ENCODE measurements around the gene NOTCH4.

Gene NOTCH4

DNA sequence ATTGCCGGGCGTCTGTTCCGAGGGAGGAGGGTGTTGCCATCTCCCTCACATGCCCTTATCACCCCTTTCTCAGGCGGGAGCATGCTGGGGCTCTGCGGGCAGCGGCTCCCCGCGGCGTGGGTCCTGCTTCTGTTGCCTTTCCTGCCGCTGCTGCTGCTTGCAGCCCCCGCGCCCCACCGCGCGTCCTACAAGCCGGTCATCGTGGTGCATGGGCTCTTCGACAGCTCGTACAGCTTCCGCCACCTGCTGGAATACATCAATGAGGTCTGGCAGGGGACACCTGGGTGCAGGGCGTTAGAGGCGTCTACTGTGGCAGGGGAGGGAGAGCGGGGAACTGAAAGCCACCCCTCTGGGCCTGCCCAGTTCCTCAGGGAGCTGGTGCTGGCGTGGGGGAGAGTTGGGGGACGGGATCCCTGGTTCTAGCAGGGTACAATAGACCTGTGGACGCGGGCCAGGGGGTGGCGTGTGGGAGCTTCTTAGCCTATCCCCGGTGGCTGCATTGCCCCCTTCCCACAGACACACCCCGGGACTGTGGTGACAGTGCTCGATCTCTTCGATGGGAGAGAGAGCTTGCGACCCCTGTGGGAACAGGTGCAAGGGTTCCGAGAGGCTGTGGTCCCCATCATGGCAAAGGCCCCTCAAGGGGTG lies 69.2 kb downstream of the NOTCH4 start:
- peak; percentile 59; the same call in 1 of the 2 replicates for TF ChIP-seq CTCF (IDR thresholded peaks at IDR 0.05; ENCODE audit: borderline replicate concordance, insufficient read depth, low read depth, low read length)
- peak overlapping the region; percentile 51 for H3K4me3 ChIP-seq (ENCODE audit: low read depth, low read length)

DNA sequence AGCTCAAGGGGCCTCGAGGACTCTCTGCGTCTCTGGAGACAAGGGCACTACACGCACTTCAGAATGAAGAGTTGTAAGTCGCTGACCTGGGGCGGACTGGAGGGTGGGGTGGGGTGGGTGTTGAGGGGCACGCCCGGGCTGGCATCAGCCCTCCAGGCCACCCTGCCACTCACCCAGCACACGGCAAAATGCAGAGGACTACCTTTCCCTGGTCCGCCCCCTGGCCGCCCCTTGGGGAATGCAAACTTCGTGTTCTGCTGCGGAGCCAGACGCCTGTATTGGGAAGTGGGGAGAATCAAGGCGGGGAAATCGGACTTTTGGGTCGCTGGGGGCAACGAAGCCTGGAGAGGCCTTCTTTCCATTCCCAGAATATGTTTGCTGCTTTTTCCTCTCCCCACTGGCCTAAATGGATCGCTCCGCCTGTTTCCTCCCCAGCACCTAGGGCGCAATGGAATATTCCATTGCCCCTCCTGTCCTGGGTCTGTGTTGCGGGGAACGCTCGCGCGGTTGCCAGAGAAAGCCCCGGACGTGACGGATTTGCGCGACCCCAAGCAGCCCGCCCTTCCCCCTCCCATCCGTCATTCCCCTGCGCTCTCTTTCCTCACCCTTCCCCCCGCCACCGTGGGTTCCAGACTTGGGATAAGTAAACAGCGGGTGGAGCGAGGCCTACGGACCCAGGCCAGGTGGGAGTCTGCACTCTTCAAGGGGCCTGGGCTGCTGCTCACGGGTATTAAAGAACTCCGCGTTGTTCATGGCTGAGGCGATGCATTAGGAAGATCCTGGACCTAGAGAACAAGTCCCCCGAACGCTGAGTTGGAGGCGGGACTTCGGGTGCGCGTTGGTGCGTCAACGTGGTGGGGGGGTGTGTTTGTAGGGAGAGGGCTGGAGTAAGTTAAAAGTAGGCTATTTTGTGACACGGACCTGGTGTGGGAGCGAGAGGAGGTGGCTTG lies 70.0 kb downstream of the NOTCH4 start, which contains the start of gene PPT2:
TSS of gene PPT2 (plus strand) at position 578 of the 950 bp plus-strand sequence. CDS start 454 bp downstream, outside the sequence.
- H3K4me3 ChIP-seq (ENCODE audit: low read depth, low read length): peak within 1 kb of the TSS; percentile 51
- no peak for TF ChIP-seq CTCF (IDR thresholded peaks at IDR 0.05; ENCODE audit: borderline replicate concordance, insufficient read depth, low read depth, low read length)

DNA sequence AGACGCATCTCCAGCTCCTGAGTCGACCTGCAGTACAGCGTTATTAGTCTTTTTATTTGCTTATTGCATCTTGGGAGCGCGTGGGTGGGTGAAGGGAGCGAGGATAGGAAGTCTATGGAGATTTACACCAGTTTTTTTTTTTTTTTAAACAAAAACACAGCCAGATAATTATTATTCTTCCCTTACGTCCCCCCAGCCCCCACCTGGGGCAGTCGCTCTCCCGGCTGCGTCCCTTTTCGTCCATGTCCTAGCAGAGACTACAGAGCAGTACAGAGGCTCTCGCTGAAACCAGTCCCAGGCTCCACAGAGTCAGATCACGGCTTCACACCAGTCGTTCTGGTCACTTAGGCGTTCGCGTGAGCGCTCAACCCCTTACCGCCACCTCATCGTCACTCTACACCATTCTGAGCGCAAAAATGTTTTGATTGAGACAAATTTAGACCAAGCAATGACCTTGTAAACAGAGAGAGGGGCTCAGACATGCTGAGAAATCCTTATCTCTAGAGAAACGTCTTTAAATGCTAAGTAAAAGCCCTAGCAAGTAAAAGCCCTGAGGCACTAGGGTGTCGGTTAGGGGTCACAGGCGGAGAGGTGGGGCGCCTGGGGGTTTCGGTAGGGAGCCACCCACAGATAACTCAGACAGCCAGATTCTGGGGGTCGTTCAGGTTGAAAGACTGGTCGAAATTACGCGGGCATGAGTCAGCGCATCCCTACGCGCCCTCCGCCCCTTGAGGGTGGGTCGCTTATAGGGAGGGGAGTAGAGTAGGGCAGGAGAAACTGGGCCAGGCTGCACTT lies 70.9 kb downstream of the NOTCH4 start:
- no peak for TF ChIP-seq CTCF (IDR thresholded peaks at IDR 0.05; ENCODE audit: borderline replicate concordance, insufficient read depth, low read depth, low read length)
- no peak overlapping the region for H3K4me3 ChIP-seq (ENCODE audit: low read depth, low read length)

GRCh38 chr6:32151863-32152768 lies 71.8 kb downstream of the NOTCH4 start, which contains the start of gene PRRT1:
PRRT1 (minus strand) TSS chr6:32151939; CDS start chr6:32151827, 112 bp downstream.
- no peak for TF ChIP-seq CTCF (IDR thresholded peaks at IDR 0.05; ENCODE audit: borderline replicate concordance, insufficient read depth, low read depth, low read length)
- H3K4me3 ChIP-seq (ENCODE audit: low read depth, low read length): no peak within 1 kb of the TSS

GRCh38 chr6:32151181-32151862 lies 72.5 kb downstream of the NOTCH4 start:
- H3K4me3 ChIP-seq (ENCODE audit: low read depth, low read length): no peak overlapping the region
- no peak for TF ChIP-seq CTCF (IDR thresholded peaks at IDR 0.05; ENCODE audit: borderline replicate concordance, insufficient read depth, low read depth, low read length)

All from GM12875 (cell line).